Measurements from ENCODE around the gene COMMD1. TPM values are rescaled to one million over a fixed set of nuclear protein-coding genes. Genes with fewer than 3 reads are reported as not detected.

COMMD1 gene
- total RNA-seq, 1 donor from 2014 or later = 57.9 TPM

DNA sequence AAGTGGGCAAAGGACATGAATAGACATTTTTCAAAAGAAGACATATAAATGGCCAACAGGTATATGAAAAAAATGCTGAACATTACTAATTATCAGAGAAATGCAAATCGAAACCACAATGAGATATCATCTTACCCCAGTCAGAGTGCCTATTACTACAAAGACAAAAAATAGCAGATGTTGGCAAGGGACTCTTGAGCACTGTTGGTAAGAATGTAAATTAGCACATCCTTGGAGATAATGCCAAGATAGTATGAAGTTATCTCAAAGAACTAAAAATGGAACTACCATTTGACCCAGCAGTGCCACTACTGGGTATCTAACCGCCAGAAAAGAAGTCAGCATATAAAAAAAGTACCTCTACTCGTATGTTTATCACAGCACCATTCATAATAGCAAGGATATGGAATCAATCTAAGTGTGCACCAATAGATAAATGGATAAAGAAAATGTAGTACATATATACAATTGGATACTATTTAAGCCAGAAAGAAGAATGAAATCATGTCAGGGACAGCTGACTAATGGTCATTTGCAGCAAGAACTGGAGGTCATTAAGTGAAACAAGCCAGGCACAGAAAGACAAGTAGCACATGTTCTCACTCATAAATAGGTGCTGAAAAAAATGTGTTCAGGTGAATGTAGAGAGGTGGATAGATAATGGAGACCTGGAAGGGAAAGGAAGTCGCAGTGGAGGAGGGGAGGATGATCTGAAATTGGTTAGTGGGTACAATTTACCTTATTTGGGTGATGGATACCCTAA lies 148.7 kb downstream of the COMMD1 start:
- H3K27me3 ChIP-seq (ENCODE audit: control insufficient read depth in 3 of 3, insufficient read depth in 3 of 3, low read length in 3 of 3) = no peaks in the 10 kb centered on the region
- H3K27ac ChIP-seq (ENCODE audit: low read depth, low read length) = no peak overlapping the region
- H3K9me3 ChIP-seq (ENCODE audit: control insufficient read depth in 3 of 3, low read length in 3 of 3) = no peaks in the 10 kb centered on the region
- peaks cover 6 to 17% (median 11%) of the 10 kb centered on the region in 3 donors for H3K4me1 ChIP-seq (ENCODE audit: control insufficient read depth in 3 of 3, insufficient read depth in 3 of 3, low read length in 3 of 3)
- H3K4me3 ChIP-seq (ENCODE audit: low read length in 3 of 3) = peak overlapping the region in 1 of 3 donors; percentile 43
- no peaks in the 10 kb centered on the region for H3K36me3 ChIP-seq (ENCODE audit: control insufficient read depth in 3 of 3, insufficient read depth in 3 of 3, low read length in 3 of 3)
- H3K9ac ChIP-seq (ENCODE audit: low read depth in 1 of 3, low read length in 3 of 3) = no peak overlapping the region

DNA sequence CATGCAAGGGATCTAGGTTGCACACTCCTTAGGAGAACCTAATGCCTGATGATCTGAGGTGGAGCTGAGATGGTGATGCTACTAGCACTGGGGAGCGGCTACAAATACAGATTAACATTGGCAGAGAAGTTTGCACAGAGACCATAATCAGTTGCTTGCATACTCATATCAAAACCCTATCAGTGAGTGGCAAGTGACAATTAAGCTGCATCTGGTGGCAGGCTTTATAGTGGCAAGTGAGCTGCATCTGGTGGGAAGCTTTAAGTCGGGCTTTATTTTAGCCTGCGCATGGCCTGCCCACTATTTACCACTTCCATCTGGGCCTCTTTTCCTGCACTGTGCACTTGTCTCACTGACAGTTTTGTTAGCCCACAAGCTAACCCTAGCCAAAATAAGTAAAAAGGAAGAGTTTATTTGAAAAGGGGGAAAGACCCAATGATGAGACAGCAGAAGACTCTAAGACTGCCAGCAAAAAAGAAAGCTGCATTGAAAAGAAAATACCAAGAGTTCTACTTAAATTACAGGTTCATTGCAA lies 149.5 kb downstream of the COMMD1 start:
- Histone ChIP-seq H3K9me3 (ENCODE audit: control insufficient read depth in 3 of 3, low read length in 3 of 3) (no peaks in the 10 kb centered on the region), H3K27ac (ENCODE audit: low read depth, low read length) (no peak overlapping the region), H3K4me1 (ENCODE audit: control insufficient read depth in 3 of 3, insufficient read depth in 3 of 3, low read length in 3 of 3) (peaks cover 6 to 17% (median 11%) of the 10 kb centered on the region in 3 donors), H3K9ac (ENCODE audit: low read depth in 1 of 3, low read length in 3 of 3) (no peak overlapping the region), H3K27me3 (ENCODE audit: control insufficient read depth in 3 of 3, insufficient read depth in 3 of 3, low read length in 3 of 3) (no peaks in the 10 kb centered on the region), H3K36me3 (ENCODE audit: control insufficient read depth in 3 of 3, insufficient read depth in 3 of 3, low read length in 3 of 3) (no peaks in the 10 kb centered on the region), H3K4me3 (ENCODE audit: low read length in 3 of 3) (no peak overlapping the region)

DNA sequence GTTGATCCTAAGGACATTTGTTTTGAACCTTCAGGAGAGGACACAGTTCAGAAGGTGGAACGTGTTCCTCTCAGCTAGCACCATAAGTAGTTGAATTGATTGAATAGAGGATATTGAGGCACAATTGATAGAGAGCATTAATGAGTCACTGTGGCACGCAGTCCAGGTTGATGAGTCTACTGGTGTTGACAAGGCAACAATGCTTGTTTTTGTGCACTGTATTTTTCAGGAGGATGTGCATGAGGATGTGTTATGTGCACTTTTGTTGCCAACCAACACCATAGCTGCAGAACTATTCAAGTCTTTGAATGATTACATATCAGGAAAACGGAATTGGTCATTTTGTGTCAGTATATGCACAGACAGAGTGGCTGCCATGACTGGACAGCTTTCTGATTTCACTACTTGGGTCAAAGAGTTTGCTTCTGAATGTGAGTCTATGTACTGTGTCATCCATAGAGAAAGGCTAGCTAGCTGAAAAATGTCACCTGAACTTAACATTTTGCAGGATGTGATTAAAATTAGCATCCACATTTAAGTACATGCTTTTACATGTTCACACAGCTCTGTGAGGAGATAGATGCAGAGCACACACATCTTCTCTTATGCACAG lies 150.4 kb downstream of the COMMD1 start:
- peaks cover 6 to 17% (median 11%) of the 10 kb centered on the region in 3 donors for H3K4me1 ChIP-seq (ENCODE audit: control insufficient read depth in 3 of 3, insufficient read depth in 3 of 3, low read length in 3 of 3)
- no peaks in the 10 kb centered on the region for H3K36me3 ChIP-seq (ENCODE audit: control insufficient read depth in 3 of 3, insufficient read depth in 3 of 3, low read length in 3 of 3)
- no peaks in the 10 kb centered on the region for H3K27me3 ChIP-seq (ENCODE audit: control insufficient read depth in 3 of 3, insufficient read depth in 3 of 3, low read length in 3 of 3)
- no peak overlapping the region for H3K9ac ChIP-seq (ENCODE audit: low read depth in 1 of 3, low read length in 3 of 3)
- no peaks in the 10 kb centered on the region for H3K9me3 ChIP-seq (ENCODE audit: control insufficient read depth in 3 of 3, low read length in 3 of 3)
- no peak overlapping the region for H3K4me3 ChIP-seq (ENCODE audit: low read length in 3 of 3)
- H3K27ac ChIP-seq (ENCODE audit: low read depth, low read length) = no peak overlapping the region

DNA sequence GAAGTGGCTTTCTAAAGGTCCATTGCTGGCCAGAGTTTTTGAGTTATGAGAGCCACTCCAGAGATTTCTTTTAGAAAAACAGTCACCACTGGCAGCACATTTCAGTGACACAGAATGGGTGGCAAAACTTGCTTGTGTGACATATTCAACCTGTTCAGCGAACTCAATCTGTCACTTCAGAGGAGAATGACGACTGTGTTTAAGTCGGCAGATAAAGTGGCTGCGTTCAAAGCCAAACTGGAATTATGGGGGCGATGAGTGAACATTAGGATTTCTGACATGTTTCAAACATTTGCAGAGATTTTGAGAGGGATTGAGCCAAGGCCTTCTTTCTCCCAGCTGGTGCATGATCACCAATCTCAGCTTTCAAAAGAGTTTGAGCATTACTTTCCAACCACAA lies 150.9 kb downstream of the COMMD1 start:
- Histone ChIP-seq H3K27ac (ENCODE audit: low read depth, low read length) (no peak overlapping the region), H3K4me1 (ENCODE audit: control insufficient read depth in 3 of 3, insufficient read depth in 3 of 3, low read length in 3 of 3) (peaks cover 6 to 17% (median 11%) of the 10 kb centered on the region in 3 donors), H3K9me3 (ENCODE audit: control insufficient read depth in 3 of 3, low read length in 3 of 3) (no peaks in the 10 kb centered on the region), H3K9ac (ENCODE audit: low read depth in 1 of 3, low read length in 3 of 3) (no peak overlapping the region), H3K27me3 (ENCODE audit: control insufficient read depth in 3 of 3, insufficient read depth in 3 of 3, low read length in 3 of 3) (no peaks in the 10 kb centered on the region), H3K4me3 (ENCODE audit: low read length in 3 of 3) (no peak overlapping the region), H3K36me3 (ENCODE audit: control insufficient read depth in 3 of 3, insufficient read depth in 3 of 3, low read length in 3 of 3) (no peaks in the 10 kb centered on the region)

DNA sequence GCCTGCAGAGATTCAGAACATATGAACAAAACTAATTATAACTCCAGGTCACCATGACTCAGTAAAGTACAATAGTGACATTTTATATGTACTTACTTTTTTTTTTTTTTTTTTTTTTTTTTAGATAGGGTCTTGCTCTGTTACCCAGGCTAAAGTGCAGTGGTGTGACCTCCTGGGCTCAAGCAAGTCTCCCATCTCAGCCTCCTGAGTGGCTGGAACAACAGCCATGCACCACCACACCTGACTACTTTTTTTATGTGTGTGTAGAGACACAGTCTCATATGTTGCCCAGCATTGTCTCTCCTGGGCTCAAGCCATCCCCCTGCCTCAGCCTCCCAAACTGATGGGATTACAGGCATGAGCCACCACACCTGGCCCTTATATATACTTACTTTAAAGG lies 159.8 kb downstream of the COMMD1 start:
- H3K9ac ChIP-seq (ENCODE audit: low read depth in 1 of 3, low read length in 3 of 3) = no peak overlapping the region
- no peaks in the 10 kb centered on the region for H3K4me1 ChIP-seq (ENCODE audit: control insufficient read depth in 3 of 3, insufficient read depth in 3 of 3, low read length in 3 of 3)
- no peak overlapping the region for H3K27ac ChIP-seq (ENCODE audit: low read depth, low read length)
- no peaks in the 10 kb centered on the region for H3K36me3 ChIP-seq (ENCODE audit: control insufficient read depth in 3 of 3, insufficient read depth in 3 of 3, low read length in 3 of 3)
- H3K27me3 ChIP-seq (ENCODE audit: control insufficient read depth in 3 of 3, insufficient read depth in 3 of 3, low read length in 3 of 3) = no peaks in the 10 kb centered on the region
- H3K9me3 ChIP-seq (ENCODE audit: control insufficient read depth in 3 of 3, low read length in 3 of 3) = no peaks in the 10 kb centered on the region
- H3K4me3 ChIP-seq (ENCODE audit: low read length in 3 of 3) = no peak overlapping the region

DNA sequence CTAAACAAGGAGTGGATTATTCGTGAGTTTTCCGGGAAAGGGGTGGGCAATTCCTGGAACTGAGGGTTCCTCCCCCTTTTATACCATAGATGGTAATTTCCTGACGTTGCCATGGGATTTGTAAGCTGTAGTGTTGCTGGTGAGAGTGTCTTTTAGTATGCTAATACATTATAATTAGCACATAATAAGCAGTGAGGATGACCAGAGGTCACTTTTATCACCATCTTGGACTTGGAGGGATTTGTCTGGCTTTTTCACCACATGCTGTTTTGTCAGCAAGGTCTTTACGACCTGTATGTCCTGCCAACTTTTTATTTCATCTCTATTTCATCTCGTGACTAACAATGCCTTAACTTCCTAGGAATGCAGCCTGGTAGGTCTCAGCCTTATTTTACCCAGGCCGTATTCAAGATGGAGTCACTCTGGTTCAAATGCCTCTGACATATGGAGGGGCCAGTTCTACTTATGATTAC lies 165.7 kb downstream of the COMMD1 start:
- Histone ChIP-seq H3K4me1 (ENCODE audit: control insufficient read depth in 3 of 3, insufficient read depth in 3 of 3, low read length in 3 of 3) (no peaks in the 10 kb centered on the region), H3K4me3 (ENCODE audit: low read length in 3 of 3) (no peak overlapping the region), H3K27ac (ENCODE audit: low read depth, low read length) (no peak overlapping the region), H3K9me3 (ENCODE audit: control insufficient read depth in 3 of 3, low read length in 3 of 3) (peaks cover 2 to 8% (median 4%) of the 10 kb centered on the region in 3 donors), H3K36me3 (ENCODE audit: control insufficient read depth in 3 of 3, insufficient read depth in 3 of 3, low read length in 3 of 3) (peaks cover 5 to 8% (median 6%) of the 10 kb centered on the region in 3 donors), H3K27me3 (ENCODE audit: control insufficient read depth in 3 of 3, insufficient read depth in 3 of 3, low read length in 3 of 3) (no peaks in the 10 kb centered on the region), H3K9ac (ENCODE audit: low read depth in 1 of 3, low read length in 3 of 3) (no peak overlapping the region)

DNA sequence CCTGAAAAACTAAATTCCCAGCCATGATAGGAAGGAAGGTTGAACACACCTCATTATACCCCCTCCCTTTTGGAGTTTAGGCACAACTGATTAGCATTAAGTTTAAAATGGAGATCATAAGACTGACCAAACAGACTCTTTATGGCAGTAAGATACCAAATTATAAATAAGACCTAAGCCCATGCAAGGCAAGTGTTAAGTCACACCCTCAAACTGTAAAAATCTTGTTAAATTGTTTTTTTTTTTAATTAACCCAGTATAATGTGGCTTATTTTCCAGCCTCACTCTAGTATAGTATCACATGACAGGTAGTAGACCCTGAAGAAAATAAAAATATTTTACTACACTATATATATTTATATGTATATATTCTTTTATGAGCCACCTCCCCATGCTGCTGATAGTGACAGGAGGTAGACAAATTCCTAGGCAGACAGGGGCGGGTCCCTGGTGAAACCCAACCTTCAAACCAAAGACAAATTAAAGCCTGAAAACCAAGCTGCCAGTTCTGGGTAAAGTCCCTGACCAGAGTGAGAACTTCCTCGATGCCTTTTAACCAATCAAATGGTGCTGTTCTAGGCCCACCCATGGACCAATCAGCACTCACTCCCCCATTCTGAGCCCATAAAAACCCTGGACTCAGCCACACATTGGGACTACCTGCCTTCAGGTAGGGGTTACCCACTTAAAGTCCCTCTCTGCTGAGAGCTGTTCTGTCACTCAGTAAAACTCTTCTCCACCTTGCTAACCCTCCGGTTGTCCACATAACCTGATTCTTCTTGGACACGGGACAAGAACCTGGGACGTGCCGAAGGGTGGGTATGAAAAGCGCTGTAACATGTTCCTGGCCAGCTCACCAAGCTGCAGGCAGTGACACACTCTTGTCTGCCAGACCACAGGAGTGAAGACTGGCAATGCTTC lies 166.5 kb downstream of the COMMD1 start:
- Histone ChIP-seq H3K4me3 (ENCODE audit: low read length in 3 of 3) (peak overlapping the region in 1 of 3 donors; percentile 22), H3K36me3 (ENCODE audit: control insufficient read depth in 3 of 3, insufficient read depth in 3 of 3, low read length in 3 of 3) (peaks cover 5 to 8% (median 6%) of the 10 kb centered on the region in 3 donors), H3K4me1 (ENCODE audit: control insufficient read depth in 3 of 3, insufficient read depth in 3 of 3, low read length in 3 of 3) (no peaks in the 10 kb centered on the region), H3K27me3 (ENCODE audit: control insufficient read depth in 3 of 3, insufficient read depth in 3 of 3, low read length in 3 of 3) (no peaks in the 10 kb centered on the region), H3K9ac (ENCODE audit: low read depth in 1 of 3, low read length in 3 of 3) (no peak overlapping the region), H3K27ac (ENCODE audit: low read depth, low read length) (no peak overlapping the region), H3K9me3 (ENCODE audit: control insufficient read depth in 3 of 3, low read length in 3 of 3) (peaks cover 2 to 8% (median 4%) of the 10 kb centered on the region in 3 donors)

DNA sequence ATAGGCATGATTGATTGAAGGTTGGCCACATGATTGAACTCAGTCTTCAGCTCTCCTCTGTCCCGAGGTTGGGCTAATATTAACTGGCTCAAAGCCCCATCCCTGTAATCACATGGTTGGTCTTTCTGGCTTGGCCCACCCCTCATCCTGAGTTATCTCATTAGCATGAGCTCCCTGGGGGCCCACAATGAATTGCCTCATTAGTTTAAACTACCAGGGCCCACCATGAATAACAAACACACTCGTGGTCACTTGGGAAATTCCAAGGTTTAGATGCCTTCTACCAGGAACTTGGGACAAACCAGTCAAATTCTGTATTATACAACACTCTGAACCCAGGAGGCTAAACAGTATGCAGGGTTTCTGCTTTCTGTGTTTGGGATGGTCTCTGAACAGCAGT lies 168.8 kb downstream of the COMMD1 start:
- H3K9me3 ChIP-seq (ENCODE audit: control insufficient read depth in 3 of 3, low read length in 3 of 3) = peaks cover 2 to 8% (median 4%) of the 10 kb centered on the region in 3 donors
- H3K36me3 ChIP-seq (ENCODE audit: control insufficient read depth in 3 of 3, insufficient read depth in 3 of 3, low read length in 3 of 3) = peaks cover 5 to 8% (median 6%) of the 10 kb centered on the region in 3 donors
- no peak overlapping the region for H3K9ac ChIP-seq (ENCODE audit: low read depth in 1 of 3, low read length in 3 of 3)
- H3K4me1 ChIP-seq (ENCODE audit: control insufficient read depth in 3 of 3, insufficient read depth in 3 of 3, low read length in 3 of 3) = no peaks in the 10 kb centered on the region
- H3K4me3 ChIP-seq (ENCODE audit: low read length in 3 of 3) = no peak overlapping the region
- H3K27me3 ChIP-seq (ENCODE audit: control insufficient read depth in 3 of 3, insufficient read depth in 3 of 3, low read length in 3 of 3) = no peaks in the 10 kb centered on the region
- no peak overlapping the region for H3K27ac ChIP-seq (ENCODE audit: low read depth, low read length)

DNA sequence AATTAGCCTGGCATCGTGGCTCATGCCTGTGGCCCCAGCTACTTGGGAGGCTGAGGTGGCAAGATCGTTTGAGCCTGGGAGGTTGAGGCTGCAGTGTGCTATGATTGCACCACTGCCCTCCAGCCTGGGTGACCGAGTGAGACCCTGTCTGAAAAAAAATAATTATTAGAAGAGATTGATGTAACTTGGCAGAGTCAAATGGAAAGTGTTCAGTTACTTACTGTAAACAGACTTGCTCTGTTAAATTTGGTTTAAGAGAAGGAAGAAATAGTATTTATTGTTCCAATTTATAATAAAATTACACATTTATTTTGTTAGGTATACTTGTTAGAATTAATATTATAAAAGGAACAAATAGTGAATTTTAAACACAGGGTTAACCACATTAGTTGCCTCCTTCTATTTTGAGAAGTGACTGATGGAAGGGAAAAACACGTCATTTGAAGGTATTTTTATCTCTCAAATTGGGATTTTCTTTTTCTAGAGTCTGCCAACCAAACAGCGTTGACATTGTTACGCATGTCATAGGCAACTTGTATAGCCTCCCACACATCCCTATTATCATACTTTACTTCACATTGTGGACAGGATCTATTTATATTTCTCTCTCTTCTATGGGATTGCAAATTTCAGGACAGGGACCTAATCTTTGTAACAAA lies 171.6 kb downstream of the COMMD1 start:
- H3K4me1 ChIP-seq (ENCODE audit: control insufficient read depth in 3 of 3, insufficient read depth in 3 of 3, low read length in 3 of 3) = no peaks in the 10 kb centered on the region
- no peak overlapping the region for H3K4me3 ChIP-seq (ENCODE audit: low read length in 3 of 3)
- H3K9ac ChIP-seq (ENCODE audit: low read depth in 1 of 3, low read length in 3 of 3) = no peak overlapping the region
- H3K9me3 ChIP-seq (ENCODE audit: control insufficient read depth in 3 of 3, low read length in 3 of 3) = peaks cover 2 to 8% (median 4%) of the 10 kb centered on the region in 3 donors
- H3K27me3 ChIP-seq (ENCODE audit: control insufficient read depth in 3 of 3, insufficient read depth in 3 of 3, low read length in 3 of 3) = no peaks in the 10 kb centered on the region
- H3K27ac ChIP-seq (ENCODE audit: low read depth, low read length) = no peak overlapping the region
- peaks cover 5 to 8% (median 6%) of the 10 kb centered on the region in 3 donors for H3K36me3 ChIP-seq (ENCODE audit: control insufficient read depth in 3 of 3, insufficient read depth in 3 of 3, low read length in 3 of 3)

Data from skeletal muscle tissue (tissue), 4 donors.